ENCODE results near the gene DAB2.

Gene DAB2

GRCh38 chr5:39331861-39332381, 92.9 kb downstream of the DAB2 start:
- DNase-seq, result no peak

GRCh38 chr5:39328731-39329130, 96.0 kb downstream of the DAB2 start:
- DNase-seq, result no peak

- no peak for DNase-seq
These were observed 101.2 kb downstream of the DAB2 start for GRCh38 chr5:39323542-39323941.

All from CD4-positive, alpha-beta T cell treated with Interleukin-10 for 1 hour (primary cell).